GM18873 (cell line): ENCODE measurements around the gene CLEC4M.
"Not testable (repeated sequence)": the region's sequence is repeated elsewhere in the genome, so short reads cannot be mapped to it uniquely, and the experiment has no call there.

Source experiments
- ATAC-seq: cut with Tn5 transposase; IDR thresholded peaks from one replicate; pipeline ENCODE4 v1.9.1; 2021; ENCODE audit warnings: mild to moderate bottlenecking, moderate library complexity, moderate number of reproducible peaks; ENCODE audit not compliant: unreplicated experiment, low FRiP score

Gene CLEC4M

GRCh38 chr19:7769171-7769570, 6.1 kb downstream of the CLEC4M start:
- ATAC-seq: no peak

GRCh38 chr19:7771072-7771471, 8.0 kb downstream of the CLEC4M start:
- no peak for ATAC-seq

GRCh38 chr19:7772752-7773291, 9.8 kb downstream of the CLEC4M start:
- ATAC-seq: no peak

- ATAC-seq: no peak
These were observed 10.8 kb downstream of the CLEC4M start for GRCh38 chr19:7773841-7774240.

- no peak for ATAC-seq
These were observed 12.7 kb downstream of the CLEC4M start for GRCh38 chr19:7775761-7776160.

GRCh38 chr19:7778081-7778480, 15.0 kb downstream of the CLEC4M start:
- no peak for ATAC-seq

GRCh38 chr19:7779631-7780486, 16.8 kb downstream of the CLEC4M start:
- no peak for ATAC-seq

- no peak for ATAC-seq
These were observed 18.1 kb downstream of the CLEC4M start for GRCh38 chr19:7781157-7781556.

GRCh38 chr19:7783991-7784423, 21.0 kb downstream of the CLEC4M start:
- ATAC-seq: no peak

GRCh38 chr19:7784856-7785255, 21.8 kb downstream of the CLEC4M start:
- ATAC-seq: no peak

- ATAC-seq: no peak
These were observed 24.1 kb downstream of the CLEC4M start for GRCh38 chr19:7787141-7787540.

GRCh38 chr19:7787602-7788177, 24.6 kb downstream of the CLEC4M start:
- ATAC-seq: no peak

GRCh38 chr19:7788178-7788932, 25.3 kb downstream of the CLEC4M start:
- no peak for ATAC-seq

- no peak for ATAC-seq
These were observed 25.9 kb downstream of the CLEC4M start for GRCh38 chr19:7788933-7789323.

GRCh38 chr19:7789447-7789846, 26.4 kb downstream of the CLEC4M start:
- ATAC-seq: no peak

GRCh38 chr19:7790416-7790815, 27.4 kb downstream of the CLEC4M start:
- ATAC-seq: no peak

- ATAC-seq: no peak
These were observed 29.2 kb downstream of the CLEC4M start for GRCh38 chr19:7792281-7792680.

- ATAC-seq: not testable (repeated sequence)
These were observed 29.7 kb downstream of the CLEC4M start for GRCh38 chr19:7792701-7793100.

- ATAC-seq: no peak
These were observed 30.4 kb downstream of the CLEC4M start for GRCh38 chr19:7793493-7793892.

GRCh38 chr19:7795555-7796161, 32.6 kb downstream of the CLEC4M start:
- ATAC-seq: no peak
